Activated CD4-positive, alpha-beta T cell treated with anti-CD3 and anti-CD28 coated beads, Interleukin-2, amount 10 ng/mL, durations not matched to agents 7 days and 5 days (primary cell): ENCODE measurements around the gene TSNAXIP1. TPM values are rescaled to one million over a fixed set of nuclear protein-coding genes. Genes with fewer than 3 reads are reported as not detected.
"Not testable (repeated sequence)": the region's sequence is repeated elsewhere in the genome, so short reads cannot be mapped to it uniquely, and the experiment has no call there.

ENCODE experiments used
- CTCF ChIA-PET: fragments of 350-600 bp; sonication (Branson Sonifier 250); formaldehyde crosslinking; loops from one replicate; lab custom pipeline; 2021; ENCODE audit warnings: antibody characterized with exemption; lab: Charles Lee
- POLR2A ChIA-PET: fragments of 350-600 bp; sonication (Branson Sonifier 250); formaldehyde crosslinking; loops from one replicate; lab custom pipeline; 2021; ENCODE audit warnings: antibody characterized with exemption; lab: Charles Lee
- DNase-seq: peaks from one replicate; pipeline ENCODE4 v3.0.0-alpha.2; 2020
- H3K27ac Mint-ChIP-seq: one replicate; pipeline ENCODE4 v1.8.0; 2021; ENCODE audit warnings: mild to moderate bottlenecking, moderate library complexity, mixed read lengths
- H3K27me3 Mint-ChIP-seq: one replicate; pipeline ENCODE4 v1.8.0; 2021; ENCODE audit warnings: mixed read lengths
- H3K36me3 Mint-ChIP-seq: one replicate; pipeline ENCODE4 v1.8.0; 2021; ENCODE audit warnings: low read depth, mixed read lengths
- H3K4me1 Mint-ChIP-seq: one replicate; pipeline ENCODE4 v1.8.0; 2021; ENCODE audit warnings: mixed read lengths
- H3K4me3 Mint-ChIP-seq: one replicate; pipeline ENCODE4 v1.8.0; 2021; ENCODE audit warnings: mild to moderate bottlenecking, moderate library complexity, mixed read lengths
- H3K9me3 Mint-ChIP-seq: one replicate; pipeline ENCODE4 v1.8.0; 2021; ENCODE audit warnings: mixed read lengths
- total RNA-seq, 2 experiments: library from RNA; stranded (reverse); gene quantifications; one replicate each; pipeline ENCODE4 v1.2.3, GENCODE V29; 2021

The TSNAXIP1 gene
- total RNA-seq, 2 experiments from 2014 or later, result 0.27 to 0.33 TPM

- POLR2A ChIA-PET, result no interaction called here
- CTCF ChIA-PET, result interaction anchor here (0.6 kb wide), 1 partner anchor 196 kb away, joined by 3 read pairs; no protein-coding TSS in a partner anchor
- no peak overlapping the region for H3K4me3 Mint-ChIP-seq
- no peaks in the 10 kb centered on the region for H3K9me3 Mint-ChIP-seq
- H3K27ac Mint-ChIP-seq, result no peak overlapping the region
- H3K4me1 Mint-ChIP-seq, result no peaks in the 10 kb centered on the region
- H3K27me3 Mint-ChIP-seq, result no peaks in the 10 kb centered on the region
- DNase-seq, result no peak
- H3K36me3 Mint-ChIP-seq, result no peaks in the 10 kb centered on the region
These were observed 15.8 kb downstream of the TSNAXIP1 start for GRCh38 chr16:67822511-67822910.

- DNase-seq, result no peak
- H3K27me3 Mint-ChIP-seq, result no peaks in the 10 kb centered on the region
- H3K4me3 Mint-ChIP-seq, result no peak overlapping the region
- H3K9me3 Mint-ChIP-seq, result no peaks in the 10 kb centered on the region
- no peaks in the 10 kb centered on the region for H3K4me1 Mint-ChIP-seq
- ChIA-PET POLR2A (no interaction called here), CTCF (interaction anchor here (0.6 to 6.1 kb wide), 2 partner anchors 9 to 363 kb away, joined by 3 to 49 read pairs; no protein-coding TSS in a partner anchor)
- H3K27ac Mint-ChIP-seq, result no peak overlapping the region
- H3K36me3 Mint-ChIP-seq, result peaks cover 2% of the 10 kb centered on the region
These were observed 18.4 kb downstream of the TSNAXIP1 start for GRCh38 chr16:67825119-67825518.

GRCh38 chr16:67825906-67826305 lies 19.2 kb downstream of the TSNAXIP1 start:
- no peak overlapping the region for H3K4me3 Mint-ChIP-seq
- H3K27me3 Mint-ChIP-seq, result no peaks in the 10 kb centered on the region
- CTCF ChIA-PET, result interaction anchor here (6.1 kb wide), 1 partner anchor 10 kb away, joined by 49 read pairs; no protein-coding TSS in a partner anchor
- POLR2A ChIA-PET, result interaction anchor here (0.5 kb wide), 1 partner anchor 81 kb away, joined by 3 read pairs; no protein-coding TSS in a partner anchor
- H3K9me3 Mint-ChIP-seq, result no peaks in the 10 kb centered on the region
- H3K4me1 Mint-ChIP-seq, result no peaks in the 10 kb centered on the region
- peaks cover 5% of the 10 kb centered on the region for H3K36me3 Mint-ChIP-seq
- H3K27ac Mint-ChIP-seq, result no peak overlapping the region
- DNase-seq, result no peak

GRCh38 chr16:67828651-67829050 lies 22.0 kb downstream of the TSNAXIP1 start:
- Mint-ChIP-seq H3K4me1 (peaks cover 9% of the 10 kb centered on the region), H3K27ac (no peak overlapping the region), H3K27me3 (no peaks in the 10 kb centered on the region), H3K4me3 (no peak overlapping the region), H3K9me3 (no peaks in the 10 kb centered on the region), H3K36me3 (peaks cover 10% of the 10 kb centered on the region)
- ChIA-PET POLR2A (no interaction called here), CTCF (interaction anchor here (1.1 to 6.1 kb wide), 2 partner anchors 8 to 13 kb away, joined by 3 to 49 read pairs; no protein-coding TSS in a partner anchor)
- no peak for DNase-seq

- no peaks in the 10 kb centered on the region for H3K27me3 Mint-ChIP-seq
- DNase-seq, result no peak
- peak overlapping the region; percentile 79 for H3K27ac Mint-ChIP-seq
- peaks cover 15% of the 10 kb centered on the region for H3K4me1 Mint-ChIP-seq
- peak overlapping the region; percentile 80 for H3K4me3 Mint-ChIP-seq
- peaks cover 10% of the 10 kb centered on the region for H3K36me3 Mint-ChIP-seq
- ChIA-PET CTCF (interaction anchor here (0.6 to 5.6 kb wide), 7 partner anchors 11 to 1003 kb away, joined by 3 to 46 read pairs (median 4); partner anchors contain the start of gene NAE1), POLR2A (interaction anchor here (0.8 kb wide), 1 partner anchor 16 kb away, joined by 3 read pairs; no protein-coding TSS in a partner anchor)
- no peaks in the 10 kb centered on the region for H3K9me3 Mint-ChIP-seq
These were observed 26.3 kb downstream of the TSNAXIP1 start for GRCh38 chr16:67833030-67833414.

- ChIA-PET CTCF (interaction anchor here (0.6 to 5.6 kb wide), 9 partner anchors 10 to 1003 kb away, joined by 3 to 46 read pairs (median 4); partner anchors contain the start of gene NAE1), POLR2A (interaction anchor here (0.8 kb wide), 1 partner anchor 17 kb away, joined by 3 read pairs; no protein-coding TSS in a partner anchor)
- H3K36me3 Mint-ChIP-seq, result peaks cover 10% of the 10 kb centered on the region
- DNase-seq, result peak; percentile 96
- H3K27me3 Mint-ChIP-seq, result no peaks in the 10 kb centered on the region
- peak overlapping the region; percentile 79 for H3K27ac Mint-ChIP-seq
- H3K9me3 Mint-ChIP-seq, result no peaks in the 10 kb centered on the region
- H3K4me1 Mint-ChIP-seq, result peaks cover 15% of the 10 kb centered on the region
- peak overlapping the region; percentile 80 for H3K4me3 Mint-ChIP-seq
These were observed 26.9 kb downstream of the TSNAXIP1 start for GRCh38 chr16:67833415-67834241.

GRCh38 chr16:67834242-67834614 lies 27.5 kb downstream of the TSNAXIP1 start:
- Mint-ChIP-seq H3K27ac (peak overlapping the region; percentile 79), H3K27me3 (no peaks in the 10 kb centered on the region), H3K4me1 (peaks cover 15% of the 10 kb centered on the region), H3K4me3 (peak overlapping the region; percentile 80), H3K36me3 (peaks cover 10% of the 10 kb centered on the region), H3K9me3 (no peaks in the 10 kb centered on the region)
- DNase-seq, result no peak
- POLR2A ChIA-PET, result no interaction called here
- CTCF ChIA-PET, result interaction anchor here (1.0 to 5.6 kb wide), 6 partner anchors 10 to 1004 kb away, joined by 3 to 46 read pairs (median 8); partner anchors contain the start of gene NAE1

GRCh38 chr16:67837190-67837589 lies 30.5 kb downstream of the TSNAXIP1 start:
- peaks cover 23% of the 10 kb centered on the region for H3K4me1 Mint-ChIP-seq
- POLR2A ChIA-PET, H3K4me3 Mint-ChIP-seq, H3K27ac Mint-ChIP-seq, DNase-seq, H3K36me3 Mint-ChIP-seq, H3K27me3 Mint-ChIP-seq, H3K9me3 Mint-ChIP-seq: not testable (repeated sequence)
- CTCF ChIA-PET, result interaction anchor here (0.9 to 1.0 kb wide), 2 partner anchors 9 to 20 kb away, joined by 3 to 5 read pairs; no protein-coding TSS in a partner anchor

GRCh38 chr16:67837811-67838210 lies 31.1 kb downstream of the TSNAXIP1 start:
- Mint-ChIP-seq H3K36me3 (no peaks in the 10 kb centered on the region), H3K4me1 (peaks cover 17% of the 10 kb centered on the region), H3K9me3 (no peaks in the 10 kb centered on the region), H3K4me3 (no peak overlapping the region), H3K27ac (no peak overlapping the region), H3K27me3 (no peaks in the 10 kb centered on the region)
- DNase-seq, result no peak
- ChIA-PET CTCF (interaction anchor here (0.9 kb wide), 1 partner anchor 21 kb away, joined by 5 read pairs; no protein-coding TSS in a partner anchor), POLR2A (no interaction called here)

GRCh38 chr16:67841198-67841815 lies 34.6 kb downstream of the TSNAXIP1 start:
- Mint-ChIP-seq H3K27me3 (no peaks in the 10 kb centered on the region), H3K4me3 (peak overlapping the region; percentile 91), H3K27ac (peak overlapping the region; percentile 98), H3K9me3 (no peaks in the 10 kb centered on the region), H3K36me3 (peaks cover 12% of the 10 kb centered on the region), H3K4me1 (peaks cover 40% of the 10 kb centered on the region)
- CTCF ChIA-PET, result interaction anchor here (0.8 to 1.6 kb wide), 7 partner anchors 11 to 320 kb away, joined by 3 to 8 read pairs (median 4); no protein-coding TSS in a partner anchor
- POLR2A ChIA-PET, result no interaction called here
- no peak for DNase-seq

GRCh38 chr16:67841816-67842508 lies 35.3 kb downstream of the TSNAXIP1 start, which contains the start of gene THAP11:
THAP11 (plus strand) TSS chr16:67842320; CDS start chr16:67842555, 235 bp downstream.
- H3K27ac Mint-ChIP-seq, result peak within 1 kb of the TSS; percentile 98
- no peaks in the 10 kb centered on the region for H3K9me3 Mint-ChIP-seq
- POLR2A ChIA-PET, result no interaction called here
- peaks cover 40% of the 10 kb centered on the region for H3K4me1 Mint-ChIP-seq
- CTCF ChIA-PET, result interaction anchor here (0.8 to 3.5 kb wide), 7 partner anchors 8 to 320 kb away, joined by 3 to 16 read pairs (median 4); no protein-coding TSS in a partner anchor
- peaks cover 12% of the 10 kb centered on the region for H3K36me3 Mint-ChIP-seq
- H3K4me3 Mint-ChIP-seq, result peak within 1 kb of the TSS; percentile 91
- no peaks in the 10 kb centered on the region for H3K27me3 Mint-ChIP-seq
- peak; percentile 97 for DNase-seq
